Activated T-helper 1 cell treated with Interleukin-2 at 50 U/mL for 16 hours (primary cell): ENCODE data around the gene RFFL.
"Not testable (repeated sequence)": the region's sequence is repeated elsewhere in the genome, so short reads cannot be mapped to it uniquely, and the experiment has no call there.

Experiments
- DNase-seq: peaks from one replicate; pipeline ENCODE4 v3.0.0-alpha.2; 2020; ENCODE audit warnings: low read depth

RFFL gene

GRCh38 chr17:35006345-35006744, 57.2 kb downstream of the RFFL start:
- no peak for DNase-seq

GRCh38 chr17:35003778-35004177, 59.7 kb downstream of the RFFL start:
- DNase-seq = no peak

GRCh38 chr17:35002876-35003551, 60.5 kb downstream of the RFFL start:
- DNase-seq = no peak

GRCh38 chr17:35001549-35001948, 62.0 kb downstream of the RFFL start:
- DNase-seq = no peak

- not testable (repeated sequence) for DNase-seq
Measured at GRCh38 chr17:35000965-35001364, 62.5 kb downstream of the RFFL start.

GRCh38 chr17:34999456-34999855, 64.1 kb downstream of the RFFL start:
- no peak for DNase-seq

GRCh38 chr17:34998205-34998604, 65.3 kb downstream of the RFFL start:
- DNase-seq = peak; percentile 62

GRCh38 chr17:34997355-34997862, 66.1 kb downstream of the RFFL start:
- DNase-seq = no peak

GRCh38 chr17:34996422-34997285, 66.9 kb downstream of the RFFL start:
- DNase-seq = no peak

GRCh38 chr17:34993031-34993430, 70.5 kb downstream of the RFFL start:
- DNase-seq = no peak

GRCh38 chr17:34991606-34992005, 71.9 kb downstream of the RFFL start:
- DNase-seq = no peak

- no peak for DNase-seq
Measured at GRCh38 chr17:34990921-34991365, 72.6 kb downstream of the RFFL start.

GRCh38 chr17:34989473-34989872, 74.0 kb downstream of the RFFL start:
- DNase-seq = no peak

GRCh38 chr17:34988644-34989043, 74.9 kb downstream of the RFFL start:
- no peak for DNase-seq

GRCh38 chr17:34987232-34987631, 76.3 kb downstream of the RFFL start:
- no peak for DNase-seq

- DNase-seq = no peak
Measured at GRCh38 chr17:34981538-34982241, 81.8 kb downstream of the RFFL start.

GRCh38 chr17:34980681-34981537, 82.6 kb downstream of the RFFL start:
- peak; percentile 65 for DNase-seq

GRCh38 chr17:34980353-34980680, 83.2 kb downstream of the RFFL start, which contains the start of gene LIG3:
Gene LIG3, plus strand, starts transcription at chr17:34980512. Its CDS starts 2,494 bp downstream, at chr17:34983006.
- DNase-seq = peak; percentile 89

- DNase-seq = no peak
Measured at GRCh38 chr17:34979650-34980352, 83.7 kb downstream of the RFFL start.

GRCh38 chr17:34979153-34979552, 84.4 kb downstream of the RFFL start:
- DNase-seq = no peak
